ENCODE results near the gene MEIS2. TPM values are rescaled to one million over a fixed set of nuclear protein-coding genes. Genes with fewer than 3 reads are reported as not detected.

The MEIS2 gene
- total and polyA plus RNA-seq, 2 experiments from 2014 or later, result 0.27 TPM; not detected in 1

DNA sequence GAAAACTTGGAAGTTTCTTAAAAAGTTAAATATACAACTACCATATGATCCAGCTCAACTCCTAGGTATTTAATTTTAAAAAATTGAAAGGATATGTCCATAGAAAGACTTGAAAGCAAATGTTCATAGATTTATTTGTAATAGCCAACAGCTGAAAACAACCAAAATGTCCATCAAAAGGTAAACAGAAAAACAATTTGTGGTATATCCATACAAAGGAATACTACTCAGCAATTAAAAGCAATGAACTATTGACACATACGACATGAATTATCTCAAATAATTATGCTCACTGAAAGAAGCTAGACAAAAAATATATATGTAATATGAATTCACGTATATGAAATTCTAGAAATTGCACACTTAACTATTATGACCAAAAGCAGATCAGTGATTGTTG, 249.5 kb downstream of the MEIS2 start:
- H3K27me3 Mint-ChIP-seq (ENCODE audit: insufficient read depth, low read depth, poor library complexity), result no peaks in the 10 kb centered on the region
- H3K27ac Mint-ChIP-seq, result no peak overlapping the region
- Histone ChIP-seq H2AFZ (no peak overlapping the region), H3K36me3 (ENCODE audit: insufficient read depth) (0 out of 2 replicates have a peak, but pooled peaks cover 7% of the 10 kb centered on the region), H3K4me3 (no peak overlapping the region), H3K27ac (ENCODE audit: low read depth) (no peak overlapping the region), H3K4me1 (ENCODE audit: insufficient read depth) (no peaks in the 10 kb centered on the region), H3K27me3 (ENCODE audit: insufficient read depth) (no peaks in the 10 kb centered on the region), H4K20me1 (replicated peaks; ENCODE audit: insufficient read depth) (no peaks in the 10 kb centered on the region), H3K9me2 (ENCODE audit: insufficient read depth) (no peaks in the 10 kb centered on the region), H3K4me2 (no peak overlapping the region), H3F3A (replicated peaks; ENCODE audit: low read depth) (no peaks in the 10 kb centered on the region), H3K79me2 (replicated peaks; ENCODE audit: insufficient read depth) (no peaks in the 10 kb centered on the region)
- H3K9me3 Mint-ChIP-seq, result 0 out of 3 replicates have a peak, but pooled peaks cover 7% of the 10 kb centered on the region
- H3K36me3 Mint-ChIP-seq (ENCODE audit: low read depth), result no peaks in the 10 kb centered on the region
- DNase-seq (ENCODE audit: low spot score) (no peak), ATAC-seq (no peak)
- TF ChIP-seq ZNF331 (CRISPR knock-in tag; IDR thresholded peaks at IDR 0.05; ENCODE audit: low read depth) (no peak), POLR2AphosphoS5 (IDR thresholded peaks at IDR 0.05; ENCODE audit: low read depth) (no peak), EZH2phosphoT487 (IDR thresholded peaks at IDR 0.05; ENCODE audit: unreplicated experiment) (no peak), STAT1 (IDR thresholded peaks at IDR 0.05; ENCODE audit: unreplicated experiment) (no peak), CREB1 (CRISPR knock-in tag; IDR thresholded peaks at IDR 0.05; ENCODE audit: low read depth) (no peak)
- TF ChIP-seq, protein P1, sequence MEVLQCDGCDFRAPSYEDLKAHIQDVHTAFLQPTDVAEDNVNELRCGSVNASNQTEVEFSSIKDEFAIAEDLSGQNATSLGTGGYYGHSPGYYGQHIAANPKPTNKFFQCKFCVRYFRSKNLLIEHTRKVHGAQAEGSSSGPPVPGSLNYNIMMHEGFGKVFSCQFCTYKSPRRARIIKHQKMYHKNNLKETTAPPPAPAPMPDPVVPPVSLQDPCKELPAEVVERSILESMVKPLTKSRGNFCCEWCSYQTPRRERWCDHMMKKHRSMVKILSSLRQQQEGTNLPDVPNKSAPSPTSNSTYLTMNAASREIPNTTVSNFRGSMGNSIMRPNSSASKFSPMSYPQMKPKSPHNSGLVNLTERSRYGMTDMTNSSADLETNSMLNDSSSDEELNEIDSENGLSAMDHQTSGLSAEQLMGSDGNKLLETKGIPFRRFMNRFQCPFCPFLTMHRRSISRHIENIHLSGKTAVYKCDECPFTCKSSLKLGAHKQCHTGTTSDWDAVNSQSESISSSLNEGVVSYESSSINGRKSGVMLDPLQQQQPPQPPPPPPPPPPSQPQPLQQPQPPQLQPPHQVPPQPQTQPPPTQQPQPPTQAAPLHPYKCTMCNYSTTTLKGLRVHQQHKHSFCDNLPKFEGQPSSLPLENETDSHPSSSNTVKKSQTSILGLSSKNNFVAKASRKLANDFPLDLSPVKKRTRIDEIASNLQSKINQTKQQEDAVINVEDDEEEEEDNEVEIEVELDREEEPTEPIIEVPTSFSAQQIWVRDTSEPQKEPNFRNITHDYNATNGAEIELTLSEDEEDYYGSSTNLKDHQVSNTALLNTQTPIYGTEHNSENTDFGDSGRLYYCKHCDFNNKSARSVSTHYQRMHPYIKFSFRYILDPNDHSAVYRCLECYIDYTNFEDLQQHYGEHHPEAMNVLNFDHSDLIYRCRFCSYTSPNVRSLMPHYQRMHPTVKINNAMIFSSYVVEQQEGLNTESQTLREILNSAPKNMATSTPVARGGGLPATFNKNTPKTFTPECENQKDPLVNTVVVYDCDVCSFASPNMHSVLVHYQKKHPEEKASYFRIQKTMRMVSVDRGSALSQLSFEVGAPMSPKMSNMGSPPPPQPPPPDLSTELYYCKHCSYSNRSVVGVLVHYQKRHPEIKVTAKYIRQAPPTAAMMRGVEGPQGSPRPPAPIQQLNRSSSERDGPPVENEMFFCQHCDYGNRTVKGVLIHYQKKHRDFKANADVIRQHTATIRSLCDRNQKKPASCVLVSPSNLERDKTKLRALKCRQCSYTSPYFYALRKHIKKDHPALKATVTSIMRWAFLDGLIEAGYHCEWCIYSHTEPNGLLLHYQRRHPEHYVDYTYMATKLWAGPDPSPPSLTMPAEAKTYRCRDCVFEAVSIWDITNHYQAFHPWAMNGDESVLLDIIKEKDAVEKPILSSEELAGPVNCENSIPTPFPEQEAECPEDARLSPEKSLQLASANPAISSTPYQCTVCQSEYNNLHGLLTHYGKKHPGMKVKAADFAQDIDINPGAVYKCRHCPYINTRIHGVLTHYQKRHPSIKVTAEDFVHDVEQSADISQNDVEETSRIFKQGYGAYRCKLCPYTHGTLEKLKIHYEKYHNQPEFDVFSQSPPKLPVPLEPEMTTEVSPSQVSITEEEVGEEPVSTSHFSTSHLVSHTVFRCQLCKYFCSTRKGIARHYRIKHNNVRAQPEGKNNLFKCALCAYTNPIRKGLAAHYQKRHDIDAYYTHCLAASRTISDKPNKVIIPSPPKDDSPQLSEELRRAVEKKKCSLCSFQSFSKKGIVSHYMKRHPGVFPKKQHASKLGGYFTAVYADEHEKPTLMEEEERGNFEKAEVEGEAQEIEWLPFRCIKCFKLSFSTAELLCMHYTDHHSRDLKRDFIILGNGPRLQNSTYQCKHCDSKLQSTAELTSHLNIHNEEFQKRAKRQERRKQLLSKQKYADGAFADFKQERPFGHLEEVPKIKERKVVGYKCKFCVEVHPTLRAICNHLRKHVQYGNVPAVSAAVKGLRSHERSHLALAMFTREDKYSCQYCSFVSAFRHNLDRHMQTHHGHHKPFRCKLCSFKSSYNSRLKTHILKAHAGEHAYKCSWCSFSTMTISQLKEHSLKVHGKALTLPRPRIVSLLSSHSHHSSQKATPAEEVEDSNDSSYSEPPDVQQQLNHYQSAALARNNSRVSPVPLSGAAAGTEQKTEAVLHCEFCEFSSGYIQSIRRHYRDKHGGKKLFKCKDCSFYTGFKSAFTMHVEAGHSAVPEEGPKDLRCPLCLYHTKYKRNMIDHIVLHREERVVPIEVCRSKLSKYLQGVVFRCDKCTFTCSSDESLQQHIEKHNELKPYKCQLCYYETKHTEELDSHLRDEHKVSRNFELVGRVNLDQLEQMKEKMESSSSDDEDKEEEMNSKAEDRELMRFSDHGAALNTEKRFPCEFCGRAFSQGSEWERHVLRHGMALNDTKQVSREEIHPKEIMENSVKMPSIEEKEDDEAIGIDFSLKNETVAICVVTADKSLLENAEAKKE (CRISPR knock-in tag; IDR thresholded peaks at IDR 0.05), result no peak
- no peaks in the 10 kb centered on the region for H3K4me1 Mint-ChIP-seq
- H3K4me3 Mint-ChIP-seq, result no peak overlapping the region

DNA sequence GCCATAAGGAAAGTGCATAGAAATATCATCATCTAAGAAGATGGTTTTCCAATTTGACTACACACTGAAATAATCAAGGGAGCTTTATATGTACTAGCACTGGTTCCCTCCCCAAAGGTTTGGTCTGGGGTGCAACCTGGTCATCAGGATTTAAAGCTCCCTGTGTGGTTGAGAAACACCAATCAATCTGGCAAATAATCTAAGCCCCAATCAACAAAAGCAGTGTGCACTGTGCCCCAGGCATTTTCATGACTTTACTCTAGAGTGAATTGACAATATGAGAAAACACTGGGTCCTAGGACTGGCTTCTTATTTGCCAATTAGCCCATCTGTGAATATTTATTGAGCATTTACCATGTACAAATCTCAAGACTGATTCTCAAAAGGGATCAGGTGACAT, 255.1 kb downstream of the MEIS2 start:
- Mint-ChIP-seq H3K9me3 (no peaks in the 10 kb centered on the region), H3K4me1 (peaks cover 10% of the 10 kb centered on the region), H3K27ac (no peak overlapping the region), H3K4me3 (no peak overlapping the region), H3K36me3 (ENCODE audit: low read depth) (no peaks in the 10 kb centered on the region), H3K27me3 (ENCODE audit: insufficient read depth, low read depth, poor library complexity) (no peaks in the 10 kb centered on the region)
- Histone ChIP-seq H3K36me3 (ENCODE audit: insufficient read depth) (no peaks in the 10 kb centered on the region), H3K4me2 (no peak overlapping the region), H4K20me1 (replicated peaks; ENCODE audit: insufficient read depth) (no peaks in the 10 kb centered on the region), H3K27me3 (ENCODE audit: insufficient read depth) (no peaks in the 10 kb centered on the region), H3F3A (replicated peaks; ENCODE audit: low read depth) (no peaks in the 10 kb centered on the region), H3K27ac (ENCODE audit: low read depth) (no peak overlapping the region), H3K79me2 (replicated peaks; ENCODE audit: insufficient read depth) (no peaks in the 10 kb centered on the region), H2AFZ (peak overlapping the region; percentile 53), H3K4me3 (no peak overlapping the region), H3K9me2 (ENCODE audit: insufficient read depth) (no peaks in the 10 kb centered on the region), H3K4me1 (ENCODE audit: insufficient read depth) (no peaks in the 10 kb centered on the region)
- no peak for ATAC-seq
- DNase-seq (ENCODE audit: low spot score), result no peak
- TF ChIP-seq NANOG (IDR thresholded peaks at IDR 0.05; ENCODE audit: borderline replicate concordance), result no peak
- no peak for TF ChIP-seq EZH2phosphoT487 (IDR thresholded peaks at IDR 0.05; ENCODE audit: unreplicated experiment)
